ENCODE measurements around the gene GIGYF2.

GIGYF2 gene

GRCh38 chr2:232697059-232697806, at the start of gene GIGYF2:
GIGYF2 (plus strand) TSS chr2:232697331; CDS start chr2:232735198, 37,867 bp downstream.
- H3K4me1 Mint-ChIP-seq = peaks cover 26% of the 10 kb centered on the region
- ATAC-seq (ENCODE audit: low read depth) = peak; percentile 91
- peak; percentile 74 to 81 for DNase-seq (ENCODE audit: low spot score in 2 of 2)
- H3K9me3 Mint-ChIP-seq = peaks cover 4% of the 10 kb centered on the region
- no peaks in the 10 kb centered on the region for H3K27me3 Mint-ChIP-seq
- peaks cover 5% of the 10 kb centered on the region for H3K36me3 Mint-ChIP-seq
- peak within 1 kb of the TSS; percentile 91 for H3K4me3 Mint-ChIP-seq
- peak within 1 kb of the TSS; percentile 85 for H3K27ac Mint-ChIP-seq

- Mint-ChIP-seq H3K4me3 (no peak overlapping the region), H3K27me3 (peaks cover 4% of the 10 kb centered on the region), H3K9me3 (no peaks in the 10 kb centered on the region), H3K36me3 (no peaks in the 10 kb centered on the region), H3K27ac (no peak overlapping the region), H3K4me1 (no peaks in the 10 kb centered on the region)
- no peak for ATAC-seq (ENCODE audit: low read depth)
- DNase-seq (ENCODE audit: low spot score in 2 of 2) = no peak
Measured at GRCh38 chr2:232649033-232649432, 48.1 kb upstream of the GIGYF2 start.

- Mint-ChIP-seq H3K9me3 (no peaks in the 10 kb centered on the region), H3K4me3 (no peak overlapping the region), H3K27ac (no peak overlapping the region), H3K4me1 (no peaks in the 10 kb centered on the region), H3K36me3 (no peaks in the 10 kb centered on the region), H3K27me3 (peaks cover 5% of the 10 kb centered on the region)
- DNase-seq (ENCODE audit: low spot score in 2 of 2) (no peak), ATAC-seq (ENCODE audit: low read depth) (no peak)
Measured at GRCh38 chr2:232652505-232652851, 44.7 kb upstream of the GIGYF2 start.

GRCh38 chr2:232653441-232653840, 43.7 kb upstream of the GIGYF2 start:
- H3K4me1 Mint-ChIP-seq = no peaks in the 10 kb centered on the region
- no peaks in the 10 kb centered on the region for H3K36me3 Mint-ChIP-seq
- no peak overlapping the region for H3K4me3 Mint-ChIP-seq
- H3K9me3 Mint-ChIP-seq = no peaks in the 10 kb centered on the region
- no peak for ATAC-seq (ENCODE audit: low read depth)
- no peak overlapping the region for H3K27ac Mint-ChIP-seq
- peaks cover 3% of the 10 kb centered on the region for H3K27me3 Mint-ChIP-seq
- no peak for DNase-seq (ENCODE audit: low spot score in 2 of 2)

- H3K4me1 Mint-ChIP-seq = no peaks in the 10 kb centered on the region
- no peak overlapping the region for H3K4me3 Mint-ChIP-seq
- DNase-seq (ENCODE audit: low spot score in 2 of 2) (no peak), ATAC-seq (ENCODE audit: low read depth) (no peak)
- H3K9me3 Mint-ChIP-seq = no peaks in the 10 kb centered on the region
- H3K27ac Mint-ChIP-seq = no peak overlapping the region
- H3K27me3 Mint-ChIP-seq = peaks cover 3% of the 10 kb centered on the region
- no peaks in the 10 kb centered on the region for H3K36me3 Mint-ChIP-seq
Measured at GRCh38 chr2:232655392-232655791, 41.7 kb upstream of the GIGYF2 start.

GRCh38 chr2:232658217-232658785, 38.8 kb upstream of the GIGYF2 start:
- Mint-ChIP-seq H3K36me3 (peaks cover 2% of the 10 kb centered on the region), H3K27ac (no peak overlapping the region), H3K9me3 (peaks cover 4% of the 10 kb centered on the region), H3K4me1 (no peaks in the 10 kb centered on the region), H3K4me3 (no peak overlapping the region), H3K27me3 (peaks cover 8% of the 10 kb centered on the region)
- DNase-seq (ENCODE audit: low spot score in 2 of 2) (no peak), ATAC-seq (ENCODE audit: low read depth) (no peak)

- peaks cover 4% of the 10 kb centered on the region for H3K9me3 Mint-ChIP-seq
Measured at GRCh38 chr2:232659359-232659758, 37.8 kb upstream of the GIGYF2 start.

GRCh38 chr2:232662486-232663260, 34.5 kb upstream of the GIGYF2 start:
- peaks cover 5% of the 10 kb centered on the region for H3K27me3 Mint-ChIP-seq
- H3K9me3 Mint-ChIP-seq = peaks cover 4% of the 10 kb centered on the region

More at GRCh38 chr2:232659359-232659758, 37.8 kb upstream of the GIGYF2 start:
- Mint-ChIP-seq H3K27ac (no peak overlapping the region), H3K4me1 (no peaks in the 10 kb centered on the region), H3K36me3 (peaks cover 2% of the 10 kb centered on the region), H3K27me3 (peaks cover 8% of the 10 kb centered on the region), H3K4me3 (no peak overlapping the region)
- ATAC-seq (ENCODE audit: low read depth) (no peak), DNase-seq (ENCODE audit: low spot score in 2 of 2) (no peak)

GRCh38 chr2:232666051-232666805, 30.9 kb upstream of the GIGYF2 start:
- Mint-ChIP-seq H3K36me3 (peaks cover under 1% of the 10 kb centered on the region), H3K9me3 (peaks cover under 1% of the 10 kb centered on the region), H3K27me3 (peaks cover 6% of the 10 kb centered on the region), H3K4me3 (no peak overlapping the region), H3K27ac (no peak overlapping the region), H3K4me1 (no peaks in the 10 kb centered on the region)
- no peak for ATAC-seq (ENCODE audit: low read depth)
- no peak for DNase-seq (ENCODE audit: low spot score in 2 of 2)

More at GRCh38 chr2:232662486-232663260, 34.5 kb upstream of the GIGYF2 start:
- Mint-ChIP-seq H3K27ac (no peak overlapping the region), H3K4me3 (no peak overlapping the region), H3K36me3 (peaks cover 2% of the 10 kb centered on the region), H3K4me1 (no peaks in the 10 kb centered on the region)
- DNase-seq (ENCODE audit: low spot score in 2 of 2) = no peak
- no peak for ATAC-seq (ENCODE audit: low read depth)

- no peak for ATAC-seq (ENCODE audit: low read depth)
- Mint-ChIP-seq H3K4me1 (no peaks in the 10 kb centered on the region), H3K36me3 (no peaks in the 10 kb centered on the region), H3K27ac (no peak overlapping the region), H3K9me3 (no peaks in the 10 kb centered on the region), H3K27me3 (peaks cover 4% of the 10 kb centered on the region), H3K4me3 (no peak overlapping the region)
- DNase-seq (ENCODE audit: low spot score in 2 of 2) = no peak
Measured at GRCh38 chr2:232667989-232668583, 29.0 kb upstream of the GIGYF2 start.

GRCh38 chr2:232668805-232669444, 28.2 kb upstream of the GIGYF2 start:
- Mint-ChIP-seq H3K4me3 (no peak overlapping the region), H3K9me3 (no peaks in the 10 kb centered on the region), H3K36me3 (no peaks in the 10 kb centered on the region), H3K27me3 (peaks cover 7% of the 10 kb centered on the region), H3K27ac (no peak overlapping the region), H3K4me1 (no peaks in the 10 kb centered on the region)
- ATAC-seq (ENCODE audit: low read depth) (no peak), DNase-seq (ENCODE audit: low spot score in 2 of 2) (no peak)

GRCh38 chr2:232672588-232672987, 24.5 kb upstream of the GIGYF2 start:
- H3K9me3 Mint-ChIP-seq = no peaks in the 10 kb centered on the region
- H3K27me3 Mint-ChIP-seq = peaks cover 14% of the 10 kb centered on the region
- H3K27ac Mint-ChIP-seq = no peak overlapping the region
- H3K4me1 Mint-ChIP-seq = no peaks in the 10 kb centered on the region
- H3K36me3 Mint-ChIP-seq = no peaks in the 10 kb centered on the region
- DNase-seq (ENCODE audit: low spot score in 2 of 2) = no peak
- no peak for ATAC-seq (ENCODE audit: low read depth)
- H3K4me3 Mint-ChIP-seq = no peak overlapping the region

- Mint-ChIP-seq H3K27ac (no peak overlapping the region), H3K4me3 (no peak overlapping the region), H3K36me3 (no peaks in the 10 kb centered on the region), H3K9me3 (no peaks in the 10 kb centered on the region), H3K27me3 (peaks cover 10% of the 10 kb centered on the region), H3K4me1 (no peaks in the 10 kb centered on the region)
- DNase-seq (ENCODE audit: low spot score in 2 of 2) = no peak
- ATAC-seq (ENCODE audit: low read depth) = no peak
Measured at GRCh38 chr2:232674491-232674890, 22.6 kb upstream of the GIGYF2 start.
